Caco-2 (cell line): ENCODE measurements around the gene LURAP1L. TPM values are rescaled to one million over a fixed set of nuclear protein-coding genes. Genes with fewer than 3 reads are reported as not detected.
"Not testable (repeated sequence)": the region's sequence is repeated elsewhere in the genome, so short reads cannot be mapped to it uniquely, and the experiment has no call there.

Experiments
- BruUV-seq: library from RNA; stranded (reverse); fragments of 400-500 nt; replicated peaks from 2 replicates; lab custom pipeline; 2021; lab: Mats Ljungman, UMichigan
- CTCF ChIA-PET: fragments of 300-600 bp; sonication (Branson Sonifier 250); formaldehyde crosslinking; loops from one replicate; lab custom pipeline; 2022; ENCODE audit warnings: antibody characterized with exemption; lab: Charles Lee
- POLR2A ChIA-PET: fragments of 300-600 bp; sonication (Branson Sonifier 250); formaldehyde crosslinking; loops from one replicate; lab custom pipeline; 2022; ENCODE audit warnings: antibody characterized with exemption; lab: Charles Lee
- DNase-seq, 2 experiments: peaks; one replicate each; pipeline versions ENCODE4 v3.0.0 to v3.0.0-alpha.2; 2020 to 2022
- H3K27me3 ChIP-seq: replicated peaks from 2 replicates; pipeline ENCODE4 v1.6.0; 2011; ENCODE audit warnings: low read length; ENCODE audit not compliant: control insufficient read depth, insufficient read depth
- H3K36me3 ChIP-seq: 2 replicates; pipeline ENCODE4 v1.5.1; 2011; ENCODE audit warnings: low read length; ENCODE audit not compliant: control insufficient read depth, insufficient read depth
- H3K4me1 ChIP-seq: fragments of 250-450 bp; sonication (Bioruptor Pico); 2 replicates; pipeline ENCODE4 v1.5.1; 2020; ENCODE audit warnings: mild to moderate bottlenecking
- H3K4me3 ChIP-seq: 2 replicates; pipeline ENCODE4 v1.5.1; 2011; ENCODE audit warnings: low read depth, mild to moderate bottlenecking, control low read depth, low read length
- H3K9me3 ChIP-seq: fragments of 250-450 bp; sonication (Bioruptor Pico); 2 replicates; pipeline ENCODE4 v1.5.1; 2020; ENCODE audit warnings: mild to moderate bottlenecking, moderate library complexity
- H3K27ac Mint-ChIP-seq: one replicate; pipeline ENCODE4 v1.8.0; 2022; ENCODE audit warnings: mixed read lengths; ENCODE audit not compliant: unreplicated experiment
- H3K27me3 Mint-ChIP-seq: one replicate; pipeline ENCODE4 v1.8.0; 2022; ENCODE audit warnings: mixed read lengths; ENCODE audit not compliant: insufficient read depth, unreplicated experiment
- H3K36me3 Mint-ChIP-seq: one replicate; pipeline ENCODE4 v1.8.0; 2022; ENCODE audit warnings: mild to moderate bottlenecking, mixed read lengths; ENCODE audit not compliant: insufficient read depth, unreplicated experiment
- H3K4me1 Mint-ChIP-seq: one replicate; pipeline ENCODE4 v1.8.0; 2022; ENCODE audit warnings: low read depth, mixed read lengths; ENCODE audit not compliant: unreplicated experiment
- H3K4me3 Mint-ChIP-seq: one replicate; pipeline ENCODE4 v1.8.0; 2022; ENCODE audit warnings: mild to moderate bottlenecking, moderate library complexity, mixed read lengths; ENCODE audit not compliant: unreplicated experiment
- H3K9me3 Mint-ChIP-seq: one replicate; pipeline ENCODE4 v1.8.0; 2022; ENCODE audit warnings: mixed read lengths; ENCODE audit not compliant: unreplicated experiment
- CTCF ChIP-seq, 2 experiments: fragments of 200-600 bp in 1 of 2; IDR thresholded peaks; 1 replicate in 1 of 2; 2 replicates in 1 of 2; pipeline versions ENCODE4 v1.5.1 to v1.8.0; 2011 to 2022; ENCODE audit warnings: antibody characterized with exemption in 1 of 2, control low read depth in 1 of 2, inconsistent platforms in 1 of 2, low read depth in 1 of 2, low read length in 1 of 2, mild to moderate bottlenecking in 1 of 2, moderate library complexity in 1 of 2; ENCODE audit not compliant: insufficient read depth in 1 of 2, severe bottlenecking in 1 of 2, unreplicated experiment in 1 of 2
- intact Hi-C: fragments of 100-400 bp; cut with micrococcal nuclease; formaldehyde crosslinking; loops from one replicate; pipeline ENCODE4 v1.10.0; 2022; ENCODE audit not compliant: unreplicated experiment
- total RNA-seq: library from RNA; stranded (reverse); gene quantifications from 2 replicates; pipeline ENCODE4 v1.2.3, GENCODE V29; 2022

LURAP1L gene
- total RNA-seq, 1 experiment from 2014 or later: not detected

GRCh38 chr9:12863618-12864017 is 88.8 kb downstream of the LURAP1L start:
- no peaks in the 10 kb centered on the region for H3K27me3 ChIP-seq
- no peaks in the 10 kb centered on the region for H3K27me3 Mint-ChIP-seq
- no peaks in the 10 kb centered on the region for H3K36me3 ChIP-seq
- no peaks in the 10 kb centered on the region for H3K4me1 ChIP-seq
- ChIA-PET CTCF (no interaction called here), POLR2A (no interaction called here)
- H3K27ac Mint-ChIP-seq: no peak overlapping the region
- H3K36me3 Mint-ChIP-seq: no peaks in the 10 kb centered on the region
- intact Hi-C loops: no loop called here
- no peak for DNase-seq
- no peaks in the 10 kb centered on the region for H3K9me3 Mint-ChIP-seq
- no peaks in the 10 kb centered on the region for H3K9me3 ChIP-seq
- TF ChIP-seq CTCF (IDR thresholded peaks at IDR 0.05; ENCODE audit: insufficient read depth in 1 of 2, low read depth in 1 of 2, low read length in 1 of 2, severe bottlenecking in 1 of 2, unreplicated experiment in 1 of 2): no peak
- H3K4me3 ChIP-seq: no peak overlapping the region
- no peak overlapping the region for H3K4me3 Mint-ChIP-seq
- no peaks in the 10 kb centered on the region for H3K4me1 Mint-ChIP-seq
- BruUV-seq: no TSS peak

GRCh38 chr9:12865380-12865779 is 90.6 kb downstream of the LURAP1L start:
- H3K36me3 ChIP-seq, intact Hi-C loops, POLR2A ChIA-PET, H3K27me3 Mint-ChIP-seq, H3K9me3 ChIP-seq, H3K4me1 Mint-ChIP-seq, H3K4me3 ChIP-seq, H3K4me1 ChIP-seq, CTCF ChIA-PET, DNase-seq, H3K9me3 Mint-ChIP-seq, H3K4me3 Mint-ChIP-seq, H3K27me3 ChIP-seq, H3K36me3 Mint-ChIP-seq, H3K27ac Mint-ChIP-seq, BruUV-seq: not testable (repeated sequence)

Other genes starting within 250 kb of the LURAP1L start
- not detected in 2 replicates for gene TYRP1, start 81.6 kb upstream of the LURAP1L start, total RNA-seq